WTC11 (cell line): ENCODE data around the gene SLC39A7.

ENCODE experiments used
- E2F5 ChIP-seq: sonication (generic); formaldehyde crosslinking; IDR thresholded peaks from 2 replicates; pipeline ENCODE4 v1.8.1; 2022; ENCODE audit warnings: mild to moderate bottlenecking, moderate library complexity, missing genetic modification reagents
- GRHL2 ChIP-seq: fragments of 250-450 bp; sonication (Bioruptor Pico); IDR thresholded peaks from 2 replicates; pipeline ENCODE4 v1.8.0; 2022; ENCODE audit warnings: mild to moderate bottlenecking, moderate library complexity; ENCODE audit not compliant: insufficient replicate concordance, severe bottlenecking
- USF2 ChIP-seq: sonication (generic); formaldehyde crosslinking; IDR thresholded peaks from 2 replicates; pipeline ENCODE4 v1.8.1; 2023; ENCODE audit warnings: mild to moderate bottlenecking, missing genetic modification reagents, moderate library complexity
- TF ChIP-seq, protein P1 (sequence below): fragments of 200-600 bp; IDR thresholded peaks from 2 replicates; pipeline ENCODE4 v1.8.0; 2022; ENCODE audit warnings: antibody characterized with exemption

DNA sequence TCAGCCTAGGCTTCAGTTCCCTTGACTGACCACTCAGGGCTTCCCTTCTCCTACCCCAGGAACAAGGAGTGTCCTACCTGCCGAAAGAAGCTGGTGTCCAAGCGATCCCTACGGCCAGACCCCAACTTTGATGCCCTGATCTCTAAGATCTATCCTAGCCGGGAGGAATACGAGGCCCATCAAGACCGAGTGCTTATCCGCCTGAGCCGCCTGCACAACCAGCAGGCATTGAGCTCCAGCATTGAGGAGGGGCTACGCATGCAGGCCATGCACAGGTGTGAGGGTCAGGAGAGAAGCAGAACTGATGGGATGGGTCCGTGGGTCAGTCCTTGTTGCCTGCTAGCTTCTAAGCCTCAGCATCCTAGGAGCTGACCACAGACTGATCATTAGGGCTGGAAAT, 9.2 kb downstream of the SLC39A7 start:
- TF ChIP-seq USF2 (CRISPR knock-in tag) (no peak), E2F5 (CRISPR knock-in tag) (no peak), GRHL2 (no peak)
- TF ChIP-seq, protein P1, sequence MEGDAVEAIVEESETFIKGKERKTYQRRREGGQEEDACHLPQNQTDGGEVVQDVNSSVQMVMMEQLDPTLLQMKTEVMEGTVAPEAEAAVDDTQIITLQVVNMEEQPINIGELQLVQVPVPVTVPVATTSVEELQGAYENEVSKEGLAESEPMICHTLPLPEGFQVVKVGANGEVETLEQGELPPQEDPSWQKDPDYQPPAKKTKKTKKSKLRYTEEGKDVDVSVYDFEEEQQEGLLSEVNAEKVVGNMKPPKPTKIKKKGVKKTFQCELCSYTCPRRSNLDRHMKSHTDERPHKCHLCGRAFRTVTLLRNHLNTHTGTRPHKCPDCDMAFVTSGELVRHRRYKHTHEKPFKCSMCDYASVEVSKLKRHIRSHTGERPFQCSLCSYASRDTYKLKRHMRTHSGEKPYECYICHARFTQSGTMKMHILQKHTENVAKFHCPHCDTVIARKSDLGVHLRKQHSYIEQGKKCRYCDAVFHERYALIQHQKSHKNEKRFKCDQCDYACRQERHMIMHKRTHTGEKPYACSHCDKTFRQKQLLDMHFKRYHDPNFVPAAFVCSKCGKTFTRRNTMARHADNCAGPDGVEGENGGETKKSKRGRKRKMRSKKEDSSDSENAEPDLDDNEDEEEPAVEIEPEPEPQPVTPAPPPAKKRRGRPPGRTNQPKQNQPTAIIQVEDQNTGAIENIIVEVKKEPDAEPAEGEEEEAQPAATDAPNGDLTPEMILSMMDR: no peak
